ENCODE results near the gene ATG4A. TPM values are rescaled to one million over a fixed set of nuclear protein-coding genes. Genes with fewer than 3 reads are reported as not detected.

ATG4A gene
- total and polyA plus RNA-seq, 9 of the 15 experiments (the other 6 are each of a cell fraction or from before 2014, with no cell fraction given): 7.3 to 24.5 (median 16.6) TPM

- TF ChIP-seq CREB1 (IDR thresholded peaks at IDR 0.05) (peak; percentile 90), CREB1 (CRISPR knock-in tag; IDR thresholded peaks at IDR 0.05) (peak; percentile 79), CBX3 (IDR thresholded peaks at IDR 0.05; ENCODE audit: borderline replicate concordance in 1 of 2, low read length in 2 of 2) (no peak), CBFB (CRISPR knock-in tag; IDR thresholded peaks at IDR 0.05) (no peak), SIN3B (IDR thresholded peaks at IDR 0.05; ENCODE audit: low read depth) (peak; percentile 68; the same call in 1 of the 2 replicates), KAT8 (IDR thresholded peaks at IDR 0.05; ENCODE audit: low read depth) (no peak), SRSF7 (optimal IDR thresholded peaks at IDR 0.05; ENCODE audit: low read depth, low read length) (no peak), ZBTB26 (CRISPR knock-in tag; IDR thresholded peaks at IDR 0.05) (no peak), ELF1 (tag; IDR thresholded peaks at IDR 0.05) (peak; percentile 91), ZNF134 (CRISPR knock-in tag; conservative IDR thresholded peaks at IDR 0.05) (no peak), BMI1 (IDR thresholded peaks at IDR 0.05; ENCODE audit: low read length) (no peak), NCOR1 (IDR thresholded peaks at IDR 0.05) (no peak), BRF2 (IDR thresholded peaks at IDR 0.05; ENCODE audit: borderline replicate concordance, insufficient read depth, insufficient read length) (no peak), SMAD2 (IDR thresholded peaks at IDR 0.05; ENCODE audit: low read depth, low read length) (no peak), CEBPZ (IDR thresholded peaks at IDR 0.05; ENCODE audit: borderline replicate concordance, low read depth, low read length) (no peak), TCF3 (CRISPR knock-in tag; IDR thresholded peaks at IDR 0.05) (0 out of 2 replicates have a peak, but pooled peaks have one; percentile 14), NUFIP1 (IDR thresholded peaks at IDR 0.05; ENCODE audit: partially characterized antibody) (no peak), HCFC1 (IDR thresholded peaks at IDR 0.05; ENCODE audit: low read depth, low read length) (peak; percentile 95), GTF2F1 (IDR thresholded peaks at IDR 0.05; ENCODE audit: low read depth, low read length) (no peak), SIX5 (IDR thresholded peaks at IDR 0.05; ENCODE audit: borderline replicate concordance in 1 of 2, insufficient read depth in 1 of 2, low read depth in 1 of 2, low read length in 2 of 2) (peak; percentile 76 to 78), NONO (IDR thresholded peaks at IDR 0.05; ENCODE audit: low read depth in 2 of 2, low read length in 1 of 2) (no peak), NFRKB (IDR thresholded peaks at IDR 0.05; ENCODE audit: low read depth) (no peak)
- TF ChIP-seq, protein P1, sequence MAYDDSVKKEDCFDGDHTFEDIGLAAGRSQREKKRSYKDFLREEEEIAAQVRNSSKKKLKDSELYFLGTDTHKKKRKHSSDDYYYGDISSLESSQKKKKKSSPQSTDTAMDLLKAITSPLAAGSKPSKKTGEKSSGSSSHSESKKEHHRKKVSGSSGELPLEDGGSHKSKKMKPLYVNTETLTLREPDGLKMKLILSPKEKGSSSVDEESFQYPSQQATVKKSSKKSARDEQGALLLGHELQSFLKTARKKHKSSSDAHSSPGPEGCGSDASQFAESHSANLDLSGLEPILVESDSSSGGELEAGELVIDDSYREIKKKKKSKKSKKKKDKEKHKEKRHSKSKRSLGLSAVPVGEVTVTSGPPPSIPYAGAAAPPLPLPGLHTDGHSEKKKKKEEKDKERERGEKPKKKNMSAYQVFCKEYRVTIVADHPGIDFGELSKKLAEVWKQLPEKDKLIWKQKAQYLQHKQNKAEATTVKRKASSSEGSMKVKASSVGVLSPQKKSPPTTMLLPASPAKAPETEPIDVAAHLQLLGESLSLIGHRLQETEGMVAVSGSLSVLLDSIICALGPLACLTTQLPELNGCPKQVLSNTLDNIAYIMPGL (CRISPR knock-in tag; IDR thresholded peaks at IDR 0.05): no peak
Measured at GRCh38 chrX:108091264-108091877, at the start of gene ATG4A, which contains the start of gene PSMD10 (continued).

Data from K562 (cell line).